ENCODE measurements around the gene ADAMTS6.

DNA sequence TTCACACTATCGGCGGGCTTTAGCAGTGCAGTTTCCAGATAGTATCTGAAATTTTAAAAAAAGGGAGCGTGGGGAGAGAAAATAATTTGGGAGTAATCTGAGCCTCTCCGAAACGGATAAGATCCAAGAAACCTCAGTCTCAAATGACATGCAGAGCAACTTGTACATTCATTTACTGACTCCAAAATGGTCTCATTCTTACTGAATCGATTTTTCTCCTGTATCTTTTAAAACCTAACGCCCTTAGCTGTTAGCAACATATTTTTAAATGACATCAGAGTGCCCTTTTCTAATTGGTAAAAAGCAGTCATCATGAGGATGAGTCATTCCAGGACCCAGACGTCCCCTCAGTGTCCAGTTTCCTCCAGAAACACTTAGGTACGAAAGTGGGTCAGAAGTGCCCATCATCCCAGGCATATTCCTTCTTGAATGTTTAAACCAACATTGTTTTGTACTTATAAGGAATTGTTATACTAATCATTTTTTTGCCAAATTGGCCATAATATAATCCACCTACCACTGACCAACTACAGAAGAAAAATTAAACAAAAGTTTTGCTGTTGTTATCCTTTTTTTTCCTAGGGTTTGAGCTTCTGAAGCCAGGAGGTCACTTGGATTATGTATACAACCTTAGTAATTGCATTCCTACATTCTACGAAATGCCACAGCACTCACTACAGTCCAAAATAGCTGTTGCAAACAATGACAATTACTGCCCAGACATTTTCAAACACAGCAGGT, 354.4 kb downstream of the ADAMTS6 start:
- TF ChIP-seq, protein P1, sequence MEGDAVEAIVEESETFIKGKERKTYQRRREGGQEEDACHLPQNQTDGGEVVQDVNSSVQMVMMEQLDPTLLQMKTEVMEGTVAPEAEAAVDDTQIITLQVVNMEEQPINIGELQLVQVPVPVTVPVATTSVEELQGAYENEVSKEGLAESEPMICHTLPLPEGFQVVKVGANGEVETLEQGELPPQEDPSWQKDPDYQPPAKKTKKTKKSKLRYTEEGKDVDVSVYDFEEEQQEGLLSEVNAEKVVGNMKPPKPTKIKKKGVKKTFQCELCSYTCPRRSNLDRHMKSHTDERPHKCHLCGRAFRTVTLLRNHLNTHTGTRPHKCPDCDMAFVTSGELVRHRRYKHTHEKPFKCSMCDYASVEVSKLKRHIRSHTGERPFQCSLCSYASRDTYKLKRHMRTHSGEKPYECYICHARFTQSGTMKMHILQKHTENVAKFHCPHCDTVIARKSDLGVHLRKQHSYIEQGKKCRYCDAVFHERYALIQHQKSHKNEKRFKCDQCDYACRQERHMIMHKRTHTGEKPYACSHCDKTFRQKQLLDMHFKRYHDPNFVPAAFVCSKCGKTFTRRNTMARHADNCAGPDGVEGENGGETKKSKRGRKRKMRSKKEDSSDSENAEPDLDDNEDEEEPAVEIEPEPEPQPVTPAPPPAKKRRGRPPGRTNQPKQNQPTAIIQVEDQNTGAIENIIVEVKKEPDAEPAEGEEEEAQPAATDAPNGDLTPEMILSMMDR (IDR thresholded peaks at IDR 0.05): no peak
- no peak for TF ChIP-seq POLR2A (IDR thresholded peaks at IDR 0.05)

Measured in Peyer's patch (tissue), 4 donors.